Measurements from ENCODE around the gene RBM44.
"Not testable (repeated sequence)": the region's sequence is repeated elsewhere in the genome, so short reads cannot be mapped to it uniquely, and the experiment has no call there.

RBM44 gene

DNA sequence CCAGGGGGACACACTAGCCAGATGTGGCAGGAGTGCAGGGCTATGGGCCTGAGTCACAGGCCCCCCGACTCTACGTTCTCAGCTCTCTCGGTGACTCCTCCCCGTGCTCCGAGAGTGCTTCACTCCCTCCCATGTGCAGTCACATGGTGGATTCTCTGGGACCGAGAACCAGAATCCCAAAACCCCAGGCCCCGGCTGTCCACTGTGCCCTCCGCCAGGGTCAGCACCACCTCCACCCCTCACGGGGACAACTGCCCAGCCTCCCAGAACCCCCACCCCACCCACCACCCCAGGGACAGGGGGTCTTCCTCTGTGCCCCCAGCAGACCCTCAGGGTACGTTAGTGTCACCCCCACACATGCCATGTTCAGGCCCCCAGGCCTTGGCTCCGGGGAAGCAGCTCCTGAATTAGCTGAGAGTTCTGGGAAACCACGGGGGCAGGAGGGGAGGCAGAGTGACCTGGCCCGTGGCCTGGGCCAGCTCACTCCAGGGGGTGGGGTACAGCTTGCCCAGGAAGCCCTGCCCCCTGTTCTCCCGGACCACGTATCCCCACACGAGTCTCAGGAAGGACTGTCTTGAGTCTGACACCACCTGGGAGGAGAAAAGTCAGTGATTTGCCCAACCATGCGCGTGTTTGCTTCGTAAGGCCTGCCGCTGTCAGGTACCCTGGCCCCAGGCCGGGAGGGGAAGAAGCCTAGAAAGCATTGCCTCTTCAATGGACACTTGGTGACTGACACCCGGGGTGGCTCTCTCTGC, 65.3 kb downstream of the RBM44 start:
- Histone ChIP-seq H3K4me3 (ENCODE audit: low read depth, low read length) (no peak overlapping the region), H2AFZ (ENCODE audit: low read length, unreplicated experiment) (no peak overlapping the region), H3K36me3 (ENCODE audit: insufficient read depth, low read length) (no peaks in the 10 kb centered on the region), H3K79me2 (ENCODE audit: control insufficient read depth, insufficient read depth, low read length, unreplicated experiment) (no peaks in the 10 kb centered on the region), H3K4me1 (ENCODE audit: control insufficient read depth, insufficient read depth, low read length, unreplicated experiment) (peaks cover 21% of the 10 kb centered on the region), H3K27ac (ENCODE audit: low read depth, low read length) (no peak overlapping the region), H3K27me3 (ENCODE audit: insufficient read depth, low read length) (peaks cover 12% of the 10 kb centered on the region; the same call in 1 of the 2 replicates)

DNA sequence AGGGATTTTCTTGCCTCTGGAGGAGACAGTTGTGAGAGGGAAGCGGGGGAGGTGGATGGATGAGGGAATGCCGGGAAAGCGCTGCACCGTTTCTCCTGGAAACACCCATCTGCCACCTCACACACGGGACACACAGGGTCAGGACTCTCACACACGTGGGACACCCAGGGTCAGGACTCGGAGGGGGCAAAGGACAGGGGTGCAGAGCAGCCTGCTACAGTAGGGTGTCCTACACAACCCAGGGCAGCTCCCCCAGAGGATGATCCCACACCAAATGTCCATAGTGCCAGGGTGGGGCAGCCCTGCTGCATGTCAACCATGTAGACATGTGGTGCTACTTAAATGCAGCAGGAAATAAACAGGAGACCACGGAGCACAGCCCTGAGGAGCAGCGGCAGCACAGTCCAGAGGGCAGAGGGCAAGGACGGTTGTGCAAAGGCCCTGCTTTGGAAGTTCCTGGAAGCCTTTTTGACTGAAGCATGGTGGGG, 65.9 kb downstream of the RBM44 start:
- H3K4me1 ChIP-seq (ENCODE audit: control insufficient read depth, insufficient read depth, low read length, unreplicated experiment): peaks cover 21% of the 10 kb centered on the region
- no peak overlapping the region for H3K4me3 ChIP-seq (ENCODE audit: low read depth, low read length)
- H3K27ac ChIP-seq (ENCODE audit: low read depth, low read length): no peak overlapping the region
- peaks cover 8% of the 10 kb centered on the region; the same call in 1 of the 2 replicates for H3K27me3 ChIP-seq (ENCODE audit: insufficient read depth, low read length)
- H3K36me3 ChIP-seq (ENCODE audit: insufficient read depth, low read length): no peaks in the 10 kb centered on the region
- H3K79me2 ChIP-seq (ENCODE audit: control insufficient read depth, insufficient read depth, low read length, unreplicated experiment): no peaks in the 10 kb centered on the region
- no peak overlapping the region for H2AFZ ChIP-seq (ENCODE audit: low read length, unreplicated experiment)

DNA sequence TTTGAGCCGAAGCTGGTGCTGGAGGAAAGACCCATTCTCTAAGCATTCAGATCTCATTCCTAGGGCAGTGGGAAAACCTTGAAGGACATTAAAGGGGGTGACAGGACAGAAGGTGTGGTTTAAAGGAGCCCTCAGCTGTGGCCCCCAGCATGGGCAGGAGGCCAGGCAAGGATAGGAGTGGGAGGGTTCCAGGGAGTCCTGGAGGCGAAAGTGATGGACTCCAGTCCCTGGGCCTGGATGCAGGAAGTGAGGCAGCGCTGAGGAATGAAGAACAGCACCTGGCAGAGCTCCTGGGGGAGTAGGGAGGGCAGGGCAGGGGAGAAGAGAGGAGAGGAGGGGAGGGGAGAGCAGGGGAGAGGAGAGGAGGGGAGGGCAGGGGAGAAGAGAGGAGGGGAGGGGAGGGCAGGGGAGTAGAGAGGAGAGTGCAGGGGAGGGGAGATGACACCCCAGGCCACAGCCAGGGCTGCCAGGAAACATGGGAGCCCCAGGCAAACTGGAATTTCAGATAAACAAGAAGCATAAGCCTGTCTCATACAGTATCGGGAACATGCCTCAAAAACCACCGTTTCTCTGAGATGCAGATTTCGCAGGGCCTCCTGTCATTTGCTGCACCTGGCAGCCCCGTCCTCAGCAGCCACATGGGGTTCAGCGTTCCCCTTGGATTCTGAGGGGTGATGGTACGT, 66.5 kb downstream of the RBM44 start:
- Histone ChIP-seq H3K27me3 (ENCODE audit: insufficient read depth, low read length) (peaks cover 6% of the 10 kb centered on the region; the same call in 1 of the 2 replicates), H3K79me2 (ENCODE audit: control insufficient read depth, insufficient read depth, low read length, unreplicated experiment) (no peaks in the 10 kb centered on the region), H3K27ac (ENCODE audit: low read depth, low read length) (no peak overlapping the region), H2AFZ (ENCODE audit: low read length, unreplicated experiment) (no peak overlapping the region), H3K36me3 (ENCODE audit: insufficient read depth, low read length) (no peaks in the 10 kb centered on the region), H3K4me3 (ENCODE audit: low read depth, low read length) (no peak overlapping the region), H3K4me1 (ENCODE audit: control insufficient read depth, insufficient read depth, low read length, unreplicated experiment) (peaks cover 21% of the 10 kb centered on the region)

GRCh38 chr2:237865623-237866041, 67.1 kb downstream of the RBM44 start:
- H3K4me1 ChIP-seq (ENCODE audit: control insufficient read depth, insufficient read depth, low read length, unreplicated experiment): peaks cover 21% of the 10 kb centered on the region

DNA sequence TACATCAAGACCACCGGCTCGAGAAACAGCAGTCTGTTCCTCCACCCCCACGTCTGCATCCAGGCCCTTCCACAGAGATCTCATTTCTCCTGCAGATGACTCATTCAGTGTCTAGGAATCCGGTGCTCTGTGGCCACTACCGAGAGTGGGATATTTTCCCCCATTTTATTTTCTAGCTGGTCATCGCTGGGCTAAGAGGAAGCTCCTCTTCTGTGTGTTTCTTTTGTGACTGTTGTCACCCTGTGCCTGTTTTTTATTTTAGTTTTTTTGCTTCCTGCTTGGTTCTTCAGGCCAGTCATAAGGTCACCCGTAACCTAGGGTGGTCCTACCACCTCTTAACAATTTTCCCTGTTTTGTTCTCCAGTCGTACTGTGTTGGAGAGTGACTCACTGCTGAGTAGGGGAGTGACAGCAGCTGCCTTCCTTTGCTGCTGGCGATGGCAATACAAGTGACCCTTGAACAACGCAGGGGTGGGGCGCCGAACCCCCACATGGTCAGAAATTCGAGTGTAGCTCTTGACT, 67.6 kb downstream of the RBM44 start:
- Histone ChIP-seq H2AFZ (ENCODE audit: low read length, unreplicated experiment) (peak overlapping the region; percentile 69), H3K4me1 (ENCODE audit: control insufficient read depth, insufficient read depth, low read length, unreplicated experiment) (peaks cover 21% of the 10 kb centered on the region), H3K4me3 (ENCODE audit: low read depth, low read length) (no peak overlapping the region), H3K79me2 (ENCODE audit: control insufficient read depth, insufficient read depth, low read length, unreplicated experiment) (no peaks in the 10 kb centered on the region), H3K36me3 (ENCODE audit: insufficient read depth, low read length) (no peaks in the 10 kb centered on the region), H3K27me3 (ENCODE audit: insufficient read depth, low read length) (no peaks in the 10 kb centered on the region), H3K27ac (ENCODE audit: low read depth, low read length) (peak overlapping the region; percentile 11; the same call in 1 of the 2 replicates)

More at GRCh38 chr2:237865623-237866041, 67.1 kb downstream of the RBM44 start:
- 0 out of 2 replicates have a peak overlapping the region, but pooled peaks have one; percentile 11 for H3K27ac ChIP-seq (ENCODE audit: low read depth, low read length)
- no peaks in the 10 kb centered on the region for H3K79me2 ChIP-seq (ENCODE audit: control insufficient read depth, insufficient read depth, low read length, unreplicated experiment)
- no peaks in the 10 kb centered on the region for H3K36me3 ChIP-seq (ENCODE audit: insufficient read depth, low read length)
- peaks cover under 1% of the 10 kb centered on the region; the same call in 1 of the 2 replicates for H3K27me3 ChIP-seq (ENCODE audit: insufficient read depth, low read length)
- H2AFZ ChIP-seq (ENCODE audit: low read length, unreplicated experiment): peak overlapping the region; percentile 23
- H3K4me3 ChIP-seq (ENCODE audit: low read depth, low read length): no peak overlapping the region

DNA sequence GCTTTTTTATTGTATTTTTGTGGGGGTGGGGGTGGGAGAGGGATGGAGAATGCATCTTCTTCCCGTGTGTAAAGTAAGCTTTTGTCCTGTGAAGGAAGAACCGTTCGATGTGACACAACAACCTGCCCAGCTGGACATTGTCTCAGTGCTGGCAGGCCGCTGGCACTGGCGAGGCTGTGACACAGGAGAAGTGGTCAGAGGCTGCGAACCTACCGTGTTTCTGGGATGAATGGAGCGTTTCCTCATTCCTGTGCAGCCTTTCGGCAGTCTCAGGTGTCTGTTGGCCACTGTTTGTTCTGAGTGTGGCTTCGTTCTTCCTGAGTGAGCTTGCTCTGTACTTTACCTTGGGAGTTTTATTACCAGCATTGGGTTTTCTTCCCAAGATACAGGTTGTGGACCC, 68.9 kb downstream of the RBM44 start:
- no peaks in the 10 kb centered on the region for H3K36me3 ChIP-seq (ENCODE audit: insufficient read depth, low read length)
- H3K4me3 ChIP-seq (ENCODE audit: low read depth, low read length): no peak overlapping the region
- no peaks in the 10 kb centered on the region for H3K27me3 ChIP-seq (ENCODE audit: insufficient read depth, low read length)
- H3K4me1 ChIP-seq (ENCODE audit: control insufficient read depth, insufficient read depth, low read length, unreplicated experiment): peaks cover 21% of the 10 kb centered on the region
- H3K79me2 ChIP-seq (ENCODE audit: control insufficient read depth, insufficient read depth, low read length, unreplicated experiment): no peaks in the 10 kb centered on the region
- H2AFZ ChIP-seq (ENCODE audit: low read length, unreplicated experiment): no peak overlapping the region
- no peak overlapping the region for H3K27ac ChIP-seq (ENCODE audit: low read depth, low read length)

DNA sequence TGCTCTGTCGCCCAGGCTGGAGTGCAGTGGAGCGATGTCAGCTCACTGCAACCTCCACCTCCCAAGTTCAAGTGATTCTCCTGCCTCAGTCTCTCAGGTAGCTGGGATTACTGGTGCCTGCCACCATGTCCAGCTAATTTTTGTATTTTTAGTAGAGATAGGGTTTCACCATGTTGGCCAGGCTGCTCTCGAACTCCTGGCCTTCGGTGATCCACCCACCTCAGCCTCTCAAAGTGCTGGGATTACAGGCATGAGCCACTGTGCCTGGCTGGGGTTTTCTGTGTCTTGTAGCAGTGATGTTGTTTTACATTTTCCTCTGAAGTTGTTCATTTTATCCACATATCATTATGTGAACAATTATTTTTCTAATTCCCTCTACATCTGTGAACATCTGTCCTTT, 69.5 kb downstream of the RBM44 start:
- not testable (repeated sequence) for H3K27ac ChIP-seq (ENCODE audit: low read depth, low read length); H3K36me3 ChIP-seq (ENCODE audit: insufficient read depth, low read length); H3K27me3 ChIP-seq (ENCODE audit: insufficient read depth, low read length); H3K79me2 ChIP-seq (ENCODE audit: control insufficient read depth, insufficient read depth, low read length, unreplicated experiment)
- Histone ChIP-seq H2AFZ (ENCODE audit: low read length, unreplicated experiment) (peak overlapping the region; percentile 21), H3K4me1 (ENCODE audit: control insufficient read depth, insufficient read depth, low read length, unreplicated experiment) (peaks cover 21% of the 10 kb centered on the region), H3K4me3 (ENCODE audit: low read depth, low read length) (0 out of 2 replicates have a peak overlapping the region, but pooled peaks have one; percentile 50)

DNA sequence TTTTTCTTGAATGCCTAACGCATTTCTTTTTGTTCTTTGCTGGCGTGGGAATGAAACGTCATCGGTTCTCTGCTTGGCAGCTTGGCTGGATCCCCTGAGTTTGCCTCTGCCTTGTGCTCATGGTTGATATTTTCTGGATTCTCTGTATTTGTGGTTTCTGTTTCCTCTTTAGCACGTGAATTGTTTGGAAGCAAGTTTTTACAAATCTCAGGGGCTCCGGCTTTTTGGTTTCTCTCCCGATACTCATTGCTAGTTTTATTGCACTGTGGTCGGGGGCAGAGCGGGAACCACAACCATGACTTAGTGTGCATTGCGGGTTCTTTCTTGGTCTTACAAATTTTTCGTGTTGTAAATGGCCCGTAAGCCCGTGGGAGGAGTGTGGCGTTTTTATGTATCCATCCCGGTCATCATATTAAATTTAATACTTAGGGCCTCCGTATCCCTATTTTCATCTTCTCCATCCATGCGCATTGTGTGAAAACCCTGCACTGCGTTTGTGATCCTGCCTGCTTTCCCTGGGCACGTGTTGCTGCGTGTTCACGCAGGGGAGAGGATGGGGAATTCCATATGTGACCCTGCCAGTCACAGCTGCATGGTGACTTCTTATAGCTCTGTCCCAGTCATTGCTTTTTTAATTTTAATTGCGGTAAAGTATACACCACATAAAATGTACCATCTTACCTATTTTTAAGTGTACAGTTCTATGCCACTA, 70.2 kb downstream of the RBM44 start:
- H3K27ac ChIP-seq (ENCODE audit: low read depth, low read length): no peak overlapping the region
- H3K79me2 ChIP-seq (ENCODE audit: control insufficient read depth, insufficient read depth, low read length, unreplicated experiment): no peaks in the 10 kb centered on the region
- H3K4me3 ChIP-seq (ENCODE audit: low read depth, low read length): peak overlapping the region; percentile 50
- no peaks in the 10 kb centered on the region for H3K27me3 ChIP-seq (ENCODE audit: insufficient read depth, low read length)
- H2AFZ ChIP-seq (ENCODE audit: low read length, unreplicated experiment): peak overlapping the region; percentile 82
- no peaks in the 10 kb centered on the region for H3K36me3 ChIP-seq (ENCODE audit: insufficient read depth, low read length)
- peaks cover 23% of the 10 kb centered on the region for H3K4me1 ChIP-seq (ENCODE audit: control insufficient read depth, insufficient read depth, low read length, unreplicated experiment)

DNA sequence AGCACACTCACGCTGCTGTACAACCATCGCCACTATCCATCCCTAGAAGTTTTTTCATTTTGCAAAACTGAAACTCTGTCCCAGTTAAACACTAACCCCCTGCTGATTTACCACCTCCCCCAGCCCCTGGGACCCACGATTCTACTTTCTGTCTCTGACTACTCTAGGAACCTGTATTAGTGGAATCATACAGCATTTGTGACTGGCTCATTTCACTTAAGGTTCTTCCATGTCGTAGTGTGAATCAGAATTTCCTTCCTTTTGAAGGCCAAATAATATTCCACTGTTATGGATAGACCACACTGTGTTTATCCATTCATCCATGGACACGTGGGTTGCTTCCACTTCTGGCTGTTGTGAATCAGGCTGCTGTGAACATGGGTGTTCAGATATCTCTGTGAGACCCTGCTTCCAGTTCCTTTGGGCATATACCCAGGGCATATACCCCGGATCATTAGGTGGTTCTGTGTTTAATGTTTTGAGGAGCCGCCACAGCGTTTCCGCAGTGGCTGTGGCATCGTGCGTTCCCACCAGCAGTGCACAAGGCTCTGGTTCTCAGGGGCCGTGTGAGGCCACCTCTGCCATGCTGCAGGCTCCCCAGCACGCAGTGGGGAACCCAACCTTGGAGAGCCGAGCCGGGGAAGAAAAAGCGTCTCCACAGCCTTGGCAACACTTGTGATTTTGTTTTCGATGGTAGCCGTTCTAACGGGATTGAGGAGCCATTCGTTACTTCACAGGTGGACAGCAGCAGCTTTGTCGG, 70.9 kb downstream of the RBM44 start:
- H3K4me3 ChIP-seq (ENCODE audit: low read depth, low read length): no peak overlapping the region
- no peaks in the 10 kb centered on the region for H3K79me2 ChIP-seq (ENCODE audit: control insufficient read depth, insufficient read depth, low read length, unreplicated experiment)
- peaks cover 29% of the 10 kb centered on the region for H3K4me1 ChIP-seq (ENCODE audit: control insufficient read depth, insufficient read depth, low read length, unreplicated experiment)
- no peak overlapping the region for H3K27ac ChIP-seq (ENCODE audit: low read depth, low read length)
- H3K36me3 ChIP-seq (ENCODE audit: insufficient read depth, low read length): no peaks in the 10 kb centered on the region
- H2AFZ ChIP-seq (ENCODE audit: low read length, unreplicated experiment): no peak overlapping the region
- H3K27me3 ChIP-seq (ENCODE audit: insufficient read depth, low read length): no peaks in the 10 kb centered on the region

GRCh38 chr2:237870126-237870525, 71.5 kb downstream of the RBM44 start:
- H3K79me2 ChIP-seq (ENCODE audit: control insufficient read depth, insufficient read depth, low read length, unreplicated experiment): no peaks in the 10 kb centered on the region
- no peaks in the 10 kb centered on the region for H3K36me3 ChIP-seq (ENCODE audit: insufficient read depth, low read length)
- no peaks in the 10 kb centered on the region for H3K27me3 ChIP-seq (ENCODE audit: insufficient read depth, low read length)
- H3K27ac ChIP-seq (ENCODE audit: low read depth, low read length): no peak overlapping the region
- no peak overlapping the region for H3K4me3 ChIP-seq (ENCODE audit: low read depth, low read length)
- no peak overlapping the region for H2AFZ ChIP-seq (ENCODE audit: low read length, unreplicated experiment)
- H3K4me1 ChIP-seq (ENCODE audit: control insufficient read depth, insufficient read depth, low read length, unreplicated experiment): peaks cover 29% of the 10 kb centered on the region
